Measurements from ENCODE around the gene NF2.

GRCh38 chr22:29703569-29704195 is 100.2 kb downstream of the NF2 start:
- TF ChIP-seq CTCF (conservative IDR thresholded peaks at IDR 0.05; ENCODE audit: low read depth, low read length) (no peak), EZH2 (IDR thresholded peaks at IDR 0.05; ENCODE audit: low read length, unreplicated experiment) (no peak)
